Measurements from ENCODE around the gene SDC4. TPM values are rescaled to one million over a fixed set of nuclear protein-coding genes. Genes with fewer than 3 reads are reported as not detected.

The SDC4 gene
- total and polyA plus RNA-seq, 9 of the 15 experiments (the other 6 are each of a cell fraction or from before 2014, with no cell fraction given): 2.1 to 10.7 (median 6.3) TPM

DNA sequence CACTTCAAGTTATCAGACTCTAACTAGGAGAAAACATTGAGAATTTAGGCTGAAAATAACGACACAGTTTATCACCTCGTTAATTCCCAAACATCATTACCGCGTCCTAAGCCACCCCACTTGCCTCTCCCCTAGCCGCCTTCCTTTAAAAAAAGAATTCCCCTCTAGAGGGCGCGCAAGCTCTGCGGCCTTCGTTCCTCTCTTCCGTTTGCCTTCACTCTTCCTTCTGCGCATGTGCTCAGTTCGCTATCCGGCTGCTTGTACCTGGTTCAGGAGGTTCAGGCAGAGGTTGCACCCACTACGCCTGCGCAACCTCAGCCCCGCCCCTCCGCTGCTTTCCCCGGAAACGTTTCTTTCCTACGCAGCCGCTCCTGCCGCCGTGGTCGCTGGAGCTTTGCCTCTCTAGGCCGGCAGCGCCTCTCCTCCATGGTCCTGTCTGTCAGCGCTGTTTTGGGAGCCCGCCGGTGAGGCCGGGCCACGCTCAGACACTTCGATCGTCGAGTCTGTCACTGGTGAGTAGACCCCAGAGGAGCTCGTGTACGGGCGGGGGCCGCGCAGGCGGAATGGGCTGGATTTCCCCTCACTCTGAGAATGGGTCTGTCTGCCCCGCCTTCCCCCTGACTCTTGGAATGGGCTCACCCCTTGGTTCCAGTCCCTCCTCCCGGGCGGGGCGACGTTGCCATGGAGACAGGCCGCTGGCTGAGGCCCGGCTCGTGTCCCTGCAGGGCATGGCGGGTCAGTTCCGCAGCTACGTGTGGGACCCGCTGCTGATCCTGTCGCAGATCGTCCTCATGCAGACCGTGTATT is 14.8 kb upstream of the SDC4 start, which contains the start of gene SYS1 (continued):
- TF ChIP-seq ETV1 (tag; conservative IDR thresholded peaks at IDR 0.05; ENCODE audit: low read depth) (peak; percentile 75), HNRNPK (IDR thresholded peaks at IDR 0.05; ENCODE audit: low read depth, low read length, poor library complexity, severe bottlenecking) (no peak), EGR1 (conservative IDR thresholded peaks at IDR 0.05) (peak; percentile 26; the same call in 1 of the 2 replicates), TSHZ1 (CRISPR knock-in tag; IDR thresholded peaks at IDR 0.05) (no peak), ILK (tag; IDR thresholded peaks at IDR 0.05; ENCODE audit: borderline replicate concordance, low read depth) (no peak), TRIM25 (IDR thresholded peaks at IDR 0.05; ENCODE audit: borderline replicate concordance) (no peak), ARID2 (IDR thresholded peaks at IDR 0.05) (no peak), CUX1 (CRISPR knock-in tag; IDR thresholded peaks at IDR 0.05) (no peak), THAP12 (CRISPR knock-in tag; IDR thresholded peaks at IDR 0.05) (peak; percentile 79; the same call in 1 of the 2 replicates), POU5F1 (IDR thresholded peaks at IDR 0.05; ENCODE audit: borderline replicate concordance, low read depth, low read length, partially characterized antibody) (no peak), JUND (IDR thresholded peaks at IDR 0.05; ENCODE audit: borderline replicate concordance, low read depth, low read length) (peak; percentile 77), JUND (tag; IDR thresholded peaks at IDR 0.05; ENCODE audit: borderline replicate concordance, low read depth, low read length) (peak; percentile 5; the same call in 1 of the 3 replicates), ELF4 (CRISPR knock-in tag; IDR thresholded peaks at IDR 0.05) (peak; percentile 44)

All from K562 (cell line).